ENCODE results near the gene SLC45A1. TPM values are rescaled to one million over a fixed set of nuclear protein-coding genes. Genes with fewer than 3 reads are reported as not detected.

Gene SLC45A1
- total and polyA plus RNA-seq, 2 of the 4 experiments (the other 2 are of a cell fraction), result 0.72 to 3.9 TPM

DNA sequence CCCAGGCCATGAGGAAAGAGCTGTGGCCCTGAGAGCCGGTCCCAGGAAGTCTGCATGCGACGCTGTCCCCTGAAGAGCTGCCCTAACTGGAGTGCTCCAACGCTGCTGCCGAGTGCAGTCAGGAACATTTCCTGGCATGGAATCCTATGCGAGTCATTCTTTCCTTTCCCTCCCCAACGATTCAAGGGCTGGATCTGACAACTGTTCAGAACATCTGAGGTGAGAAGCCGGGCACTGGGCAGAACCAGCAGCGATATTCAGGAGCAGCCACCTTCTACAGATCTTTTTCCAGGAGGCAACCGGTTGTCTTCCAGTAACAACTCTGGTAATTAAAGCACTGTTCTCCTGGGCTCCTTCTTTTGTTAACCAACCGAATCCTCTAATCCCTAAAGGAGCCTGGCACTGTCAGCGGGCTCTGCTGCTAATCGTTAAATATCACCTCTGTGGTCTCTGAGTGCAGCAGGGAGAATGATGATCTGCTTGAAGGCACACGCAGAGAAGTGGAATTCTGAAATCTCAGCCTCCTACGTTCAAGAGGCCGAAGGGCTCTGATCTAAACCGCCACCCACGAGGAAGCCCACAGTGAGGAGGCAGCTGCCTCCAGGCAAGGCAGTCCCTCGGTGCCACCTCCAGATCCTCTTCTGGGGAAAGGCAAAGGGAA is 55.8 kb downstream of the SLC45A1 start:
- Histone ChIP-seq H2BK20ac (ENCODE audit: low read depth, low read length) (peak overlapping the region; percentile 59), H3K27me3 (ENCODE audit: control insufficient read depth, insufficient read depth, low read length) (no peaks in the 10 kb centered on the region), H3K14ac (replicated peaks; ENCODE audit: low read depth, low read length) (peak overlapping the region; percentile 82), H3K36me3 (ENCODE audit: control insufficient read depth, insufficient read depth, low read length) (peaks cover 43% of the 10 kb centered on the region), H3K9me3 (ENCODE audit: control insufficient read depth, insufficient read depth, low read length) (no peaks in the 10 kb centered on the region), H3K4ac (ENCODE audit: low read depth, low read length) (peak overlapping the region; percentile 73), H3K4me3 (ENCODE audit: insufficient read depth, low read depth, low read length) (no peak overlapping the region), H3K18ac (ENCODE audit: low read depth, low read length) (peak overlapping the region; percentile 39), H3K23ac (ENCODE audit: low read depth, low read length) (peak overlapping the region; percentile 36), H3K4me2 (ENCODE audit: low read depth, low read length) (peak overlapping the region; percentile 50), H3K79me1 (ENCODE audit: low read depth in 1 of 2, low read length in 2 of 2) (peaks cover 55 to 89% of the 10 kb centered on the region in 2 experiments), H2BK120ac (ENCODE audit: low read depth, low read length) (peak overlapping the region; percentile 67), H3K9me1 (ENCODE audit: insufficient read depth, low read length) (peaks cover 36% of the 10 kb centered on the region), H3K9ac (ENCODE audit: low read depth, low read length) (peak overlapping the region; percentile 57), H2BK15ac (ENCODE audit: low read depth, low read length) (peak overlapping the region; percentile 17; the same call in 1 of the 3 replicates), H3K56ac (ENCODE audit: extremely low read depth, insufficient read depth, low read length) (peak overlapping the region; percentile 68; the same call in 1 of the 2 replicates), H3K4me1 (ENCODE audit: control insufficient read depth, insufficient read depth, low read length) (peaks cover 52% of the 10 kb centered on the region), H2AK5ac (ENCODE audit: low read depth, low read length) (peak overlapping the region; percentile 91), H2BK5ac (ENCODE audit: low read depth, low read length, poor library complexity, severe bottlenecking) (peak overlapping the region; percentile 90), H4K91ac (ENCODE audit: insufficient read depth, low read depth, low read length) (peak overlapping the region; percentile 65), H4K8ac (ENCODE audit: low read depth in 2 of 2, low read length in 2 of 2) (peak overlapping the region; percentile 14 to 72), H4K5ac (ENCODE audit: low read depth, low read length) (peak overlapping the region; percentile 18), H4K20me1 (ENCODE audit: insufficient read depth, low read length) (peaks cover 70% of the 10 kb centered on the region), H2AK9ac (replicated peaks; ENCODE audit: low read depth, low read length, poor library complexity) (peak overlapping the region; percentile 81), H2AFZ (replicated peaks; ENCODE audit: low read length, poor library complexity) (peak overlapping the region; percentile 56), H3K27ac (ENCODE audit: insufficient read depth, low read length) (peak overlapping the region; percentile 83)
- dilution Hi-C loops (cut with HindIII; ENCODE audit: low sequenced_read_pairs, unreplicated experiment), result no loop called here
- POLR2A ChIA-PET (ENCODE audit: unreplicated experiment), result interaction anchor here (0.6 kb wide), 1 partner anchor 30 kb away, joined by 11 read pairs; no protein-coding TSS in a partner anchor
- in situ Hi-C loops (cut with MboI; ENCODE audit: low sequenced_read_pairs), result no loop called here
- intact Hi-C loops (cut with micrococcal nuclease), result loop anchor here (2.0 to 10.0 kb wide), 3 partner anchors 23 to 291 kb away; no protein-coding TSS in a partner anchor
- 0% methylated on average over 6 of the region's 19 CpGs; no CpG with 5 or more reads in 1 of the 2 experiments for WGBS, 2 experiments (ENCODE audit: extremely low coverage in 2 of 2, insufficient read length in 1 of 2)
- BruUV-seq (replicated peaks), result no TSS peak
- DNase-seq (peak; percentile 92), ATAC-seq (ENCODE audit: low read depth) (peak; percentile 52)
- CTCF ChIA-PET, result interaction anchor here (0.6 to 1.1 kb wide), 2 partner anchors 35 to 159 kb away, joined by 3 to 4 read pairs; no protein-coding TSS in a partner anchor
- TF ChIP-seq BHLHE40 (IDR thresholded peaks at IDR 0.05; ENCODE audit: low read depth, low read length) (peak; percentile 55), FOS (IDR thresholded peaks at IDR 0.05; ENCODE audit: low read depth, low read length) (peak; percentile 48; the same call in 1 of the 2 replicates), RCOR1 (IDR thresholded peaks at IDR 0.05; ENCODE audit: insufficient replicate concordance, low read length) (no peak), MXI1 (IDR thresholded peaks at IDR 0.05; ENCODE audit: borderline replicate concordance, low read depth, low read length) (peak; percentile 36; the same call in 1 of the 2 replicates), MAZ (IDR thresholded peaks at IDR 0.05; ENCODE audit: borderline replicate concordance, low read depth, low read length) (no peak; the same call in 1 of the 2 replicates), CEBPB (IDR thresholded peaks at IDR 0.05; ENCODE audit: low read depth, low read length) (0 out of 2 replicates have a peak, but pooled peaks have one; percentile 1), RAD21 (IDR thresholded peaks at IDR 0.05; ENCODE audit: low read length) (peak; percentile 9; the same call in 1 of the 2 replicates), POLR2A (IDR thresholded peaks at IDR 0.05; ENCODE audit: low read depth, low read length) (peak; percentile 70)
- TF ChIP-seq, protein P1, sequence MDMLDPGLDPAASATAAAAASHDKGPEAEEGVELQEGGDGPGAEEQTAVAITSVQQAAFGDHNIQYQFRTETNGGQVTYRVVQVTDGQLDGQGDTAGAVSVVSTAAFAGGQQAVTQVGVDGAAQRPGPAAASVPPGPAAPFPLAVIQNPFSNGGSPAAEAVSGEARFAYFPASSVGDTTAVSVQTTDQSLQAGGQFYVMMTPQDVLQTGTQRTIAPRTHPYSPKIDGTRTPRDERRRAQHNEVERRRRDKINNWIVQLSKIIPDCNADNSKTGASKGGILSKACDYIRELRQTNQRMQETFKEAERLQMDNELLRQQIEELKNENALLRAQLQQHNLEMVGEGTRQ (IDR thresholded peaks at IDR 0.05; ENCODE audit: low read depth, low read length), result no peak
- TF ChIP-seq, protein P2, sequence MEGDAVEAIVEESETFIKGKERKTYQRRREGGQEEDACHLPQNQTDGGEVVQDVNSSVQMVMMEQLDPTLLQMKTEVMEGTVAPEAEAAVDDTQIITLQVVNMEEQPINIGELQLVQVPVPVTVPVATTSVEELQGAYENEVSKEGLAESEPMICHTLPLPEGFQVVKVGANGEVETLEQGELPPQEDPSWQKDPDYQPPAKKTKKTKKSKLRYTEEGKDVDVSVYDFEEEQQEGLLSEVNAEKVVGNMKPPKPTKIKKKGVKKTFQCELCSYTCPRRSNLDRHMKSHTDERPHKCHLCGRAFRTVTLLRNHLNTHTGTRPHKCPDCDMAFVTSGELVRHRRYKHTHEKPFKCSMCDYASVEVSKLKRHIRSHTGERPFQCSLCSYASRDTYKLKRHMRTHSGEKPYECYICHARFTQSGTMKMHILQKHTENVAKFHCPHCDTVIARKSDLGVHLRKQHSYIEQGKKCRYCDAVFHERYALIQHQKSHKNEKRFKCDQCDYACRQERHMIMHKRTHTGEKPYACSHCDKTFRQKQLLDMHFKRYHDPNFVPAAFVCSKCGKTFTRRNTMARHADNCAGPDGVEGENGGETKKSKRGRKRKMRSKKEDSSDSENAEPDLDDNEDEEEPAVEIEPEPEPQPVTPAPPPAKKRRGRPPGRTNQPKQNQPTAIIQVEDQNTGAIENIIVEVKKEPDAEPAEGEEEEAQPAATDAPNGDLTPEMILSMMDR (conservative IDR thresholded peaks at IDR 0.05; ENCODE audit: low read depth, low read length), result no peak

All from IMR-90 (cell line).